Stimulated activated CD4-positive, alpha-beta T cell treated with anti-CD3 and anti-CD28 coated beads, Interleukin-1b, Interleukin-23, amount 100 ng/mL, for 24 hours (primary cell): ENCODE results near the gene ZNF837.
A peak's percentile ranks its signal among the peaks of the same experiment; 100 is the strongest.
"Not testable (repeated sequence)": the region's sequence is repeated elsewhere in the genome, so short reads cannot be mapped to it uniquely, and the experiment has no call there.

Experiments
- DNase-seq, 4 experiments: peaks; one replicate each; pipeline ENCODE4 v3.0.0-alpha.2; 2020; ENCODE audit warnings: low read depth in 4 of 4, low spot score in 1 of 4

ZNF837 gene

DNA sequence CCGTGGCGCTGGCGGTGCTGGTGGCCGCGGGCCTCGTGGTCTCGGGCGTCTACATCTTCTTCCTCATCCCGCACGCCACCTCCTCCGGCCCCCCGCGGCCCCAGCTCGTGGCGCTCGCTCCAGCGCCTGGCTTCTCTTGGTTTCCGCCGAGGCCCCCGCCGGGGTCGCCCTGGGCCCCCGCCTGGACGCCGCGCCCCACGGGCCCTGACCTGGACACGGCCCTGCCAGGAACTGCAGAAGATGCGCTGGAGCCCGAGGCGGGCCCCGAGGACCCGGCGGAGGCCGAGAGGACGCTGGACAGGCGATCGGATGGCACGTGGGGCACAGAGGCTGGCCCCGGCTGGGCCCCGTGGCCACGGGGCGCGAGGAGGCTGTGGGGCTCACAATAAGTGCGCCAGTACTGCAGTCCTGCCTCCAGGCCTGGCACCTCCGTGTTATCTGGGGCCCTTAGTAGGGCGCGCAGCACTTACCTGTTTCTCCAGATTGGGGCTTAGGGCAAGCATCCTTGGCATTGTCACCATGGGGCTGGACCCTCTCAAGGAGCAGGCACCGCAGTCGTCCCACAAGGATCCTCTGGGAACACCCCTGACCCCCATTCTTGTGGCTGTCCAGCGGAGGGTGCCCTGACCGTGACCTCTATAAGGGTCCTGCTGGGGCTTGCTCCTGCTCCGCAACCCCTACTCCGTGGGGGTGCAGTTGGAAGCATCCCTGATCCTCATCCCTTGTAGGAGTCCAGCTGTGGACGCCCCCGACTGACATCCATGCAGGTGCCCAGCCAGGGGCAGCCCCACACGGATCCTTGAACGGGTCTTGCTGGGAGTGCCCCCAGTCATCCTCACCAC is 16.1 kb upstream of the ZNF837 start:
- DNase-seq = no peak

DNA sequence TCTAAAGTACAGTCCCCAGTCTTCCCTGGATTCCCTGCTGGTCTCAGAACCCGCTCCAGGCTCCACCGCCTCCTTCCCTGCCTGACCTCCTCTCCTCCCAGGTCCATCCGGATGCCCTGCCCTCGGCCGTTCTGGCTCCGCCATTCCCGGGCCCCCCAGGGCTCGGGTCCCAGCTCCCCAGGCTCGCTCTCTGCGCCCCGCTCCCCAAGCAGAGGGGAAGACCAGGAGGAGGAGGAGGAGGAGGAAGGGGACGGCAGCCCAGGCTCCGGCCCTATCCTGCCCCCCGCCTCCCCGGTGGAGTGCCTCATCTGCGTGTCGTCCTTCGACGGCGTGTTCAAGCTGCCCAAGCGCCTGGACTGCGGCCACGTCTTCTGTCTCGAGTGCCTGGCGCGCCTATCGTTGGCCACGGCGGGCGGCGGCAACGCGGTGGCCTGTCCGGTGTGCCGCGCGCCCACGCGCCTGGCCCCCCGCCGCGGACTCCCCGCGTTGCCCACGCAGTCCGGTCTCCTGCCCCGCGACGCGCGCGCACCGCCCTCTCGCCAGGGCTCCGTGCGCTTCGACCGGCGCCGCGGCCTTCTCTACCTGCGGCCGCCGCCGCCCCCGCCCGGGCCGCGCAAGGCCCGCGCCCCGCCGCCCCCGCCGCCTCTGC is 15.3 kb upstream of the ZNF837 start:
- DNase-seq = no peak

DNA sequence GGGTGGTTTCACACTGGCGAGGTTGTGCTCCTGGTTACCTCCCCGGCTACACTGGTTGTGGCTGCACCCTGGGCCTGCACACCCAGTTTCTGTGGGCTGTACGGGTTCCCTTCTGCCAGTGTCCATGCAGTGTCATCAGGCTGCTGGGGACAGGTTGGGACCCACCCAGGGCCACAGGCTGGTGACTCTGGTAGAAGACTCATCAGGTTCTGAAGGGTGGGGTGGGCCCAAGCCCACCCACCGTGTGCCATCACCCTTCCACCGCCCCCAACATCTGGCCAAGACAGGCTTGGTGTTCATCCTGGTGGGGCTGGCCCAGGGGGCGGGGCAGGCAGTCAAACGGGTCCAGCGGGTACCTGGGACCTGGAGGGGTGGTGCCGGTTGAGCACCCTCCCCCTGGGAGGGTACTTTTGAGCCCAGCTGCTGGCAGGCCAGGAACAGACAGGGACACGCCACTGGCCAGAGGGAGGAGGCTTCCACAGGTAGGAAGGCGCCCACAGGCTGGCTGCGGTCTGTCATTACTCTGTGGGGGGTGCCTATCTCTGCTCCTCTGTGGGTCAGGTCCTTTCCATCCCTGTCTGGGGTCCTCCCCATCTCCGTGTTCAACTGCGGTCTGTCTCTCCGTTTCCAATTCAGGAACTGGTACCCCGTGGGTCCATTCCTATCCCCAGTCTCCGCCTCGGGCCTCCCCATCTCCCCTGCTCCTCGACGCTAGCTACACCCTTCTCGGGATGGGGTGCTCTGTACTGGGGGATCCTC is 14.6 kb upstream of the ZNF837 start, which contains the start of gene RNF225:
Gene RNF225, plus strand, starts transcription at position 437 of the 759 bp plus-strand sequence. CDS start 434 bp downstream, outside the sequence.
- DNase-seq = no peak

DNA sequence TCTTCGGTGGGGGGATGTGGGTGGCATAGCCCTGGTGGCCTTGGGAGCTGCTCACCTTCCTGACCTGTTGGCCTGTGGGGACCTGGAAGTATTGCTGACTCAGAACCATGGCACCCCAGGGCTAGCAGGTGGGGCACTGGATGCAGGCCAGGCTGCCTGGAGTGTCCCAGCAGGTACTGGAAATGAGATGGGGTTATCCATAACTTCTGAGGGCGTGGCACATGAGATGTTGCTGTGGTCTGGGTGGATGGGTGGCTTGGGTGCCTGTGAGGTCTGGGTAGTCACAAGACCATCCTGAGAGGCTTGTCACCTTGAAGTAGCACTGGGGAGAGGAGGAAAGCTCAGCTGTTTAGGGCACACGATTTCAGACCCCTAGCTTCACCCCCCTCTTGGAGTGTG is 14.0 kb upstream of the ZNF837 start:
- no peak for DNase-seq

DNA sequence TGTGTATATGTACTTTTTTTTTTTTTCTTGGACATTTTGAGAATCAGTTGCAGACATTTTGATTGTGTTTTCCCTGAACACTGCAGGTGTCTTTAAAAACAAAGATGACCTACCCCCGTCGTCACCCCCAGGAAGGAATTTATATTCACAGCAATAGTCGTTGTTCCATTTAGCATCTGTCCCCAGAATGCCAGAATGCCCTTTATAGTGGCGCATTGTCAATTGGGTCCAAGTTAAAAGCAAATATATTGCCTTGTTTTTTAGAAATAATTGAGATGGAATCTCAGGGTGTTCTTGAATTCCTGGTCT is 12.8 kb upstream of the ZNF837 start:
- no peak for DNase-seq

DNA sequence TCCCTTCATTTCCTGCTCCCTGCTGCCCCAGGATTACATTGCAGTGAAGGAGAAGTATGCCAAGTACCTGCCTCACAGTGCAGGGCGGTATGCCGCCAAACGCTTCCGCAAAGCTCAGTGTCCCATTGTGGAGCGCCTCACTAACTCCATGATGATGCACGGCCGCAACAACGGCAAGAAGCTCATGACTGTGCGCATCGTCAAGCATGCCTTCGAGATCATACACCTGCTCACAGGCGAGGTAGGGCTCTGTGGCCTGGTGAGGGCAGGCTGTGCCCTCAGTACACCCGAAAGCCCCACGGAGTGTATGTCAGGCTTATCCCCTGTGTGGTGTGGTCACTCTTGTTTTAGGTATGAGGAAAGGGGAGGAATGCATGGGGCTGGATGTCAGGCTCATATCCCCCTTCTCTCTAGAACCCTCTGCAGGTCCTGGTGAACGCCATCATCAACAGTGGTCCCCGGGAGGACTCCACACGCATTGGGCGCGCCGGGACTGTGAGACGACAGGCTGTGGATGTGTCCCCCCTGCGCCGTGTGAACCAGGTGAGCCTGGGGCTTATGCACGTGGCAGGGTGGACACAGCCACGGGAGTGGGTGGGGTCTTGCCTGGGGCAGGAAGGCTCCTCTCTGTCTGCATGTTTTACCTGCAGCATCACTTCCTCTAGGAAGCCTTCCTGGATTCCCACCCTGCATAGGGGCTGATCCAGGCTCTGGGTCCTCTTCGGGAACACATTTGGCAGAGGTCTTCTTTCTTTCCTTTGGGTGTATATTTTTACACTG is 12.3 kb upstream of the ZNF837 start:
- no peak for DNase-seq

DNA sequence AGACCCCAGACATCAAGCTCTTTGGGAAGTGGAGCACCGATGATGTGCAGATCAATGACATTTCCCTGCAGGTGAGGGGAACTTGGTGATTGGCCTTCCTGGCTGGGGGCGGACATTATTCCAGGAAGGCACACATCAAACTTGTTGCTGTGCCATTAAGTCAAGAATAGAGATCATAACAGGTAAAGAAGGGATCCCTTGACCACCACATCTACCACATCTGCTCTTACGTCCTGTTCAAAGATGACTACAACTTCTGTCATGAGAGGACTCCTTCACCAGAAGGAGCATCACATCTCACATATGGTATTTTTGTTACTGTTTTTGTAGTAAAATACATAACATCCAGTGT is 7.3 kb upstream of the ZNF837 start:
- DNase-seq = no peak

DNA sequence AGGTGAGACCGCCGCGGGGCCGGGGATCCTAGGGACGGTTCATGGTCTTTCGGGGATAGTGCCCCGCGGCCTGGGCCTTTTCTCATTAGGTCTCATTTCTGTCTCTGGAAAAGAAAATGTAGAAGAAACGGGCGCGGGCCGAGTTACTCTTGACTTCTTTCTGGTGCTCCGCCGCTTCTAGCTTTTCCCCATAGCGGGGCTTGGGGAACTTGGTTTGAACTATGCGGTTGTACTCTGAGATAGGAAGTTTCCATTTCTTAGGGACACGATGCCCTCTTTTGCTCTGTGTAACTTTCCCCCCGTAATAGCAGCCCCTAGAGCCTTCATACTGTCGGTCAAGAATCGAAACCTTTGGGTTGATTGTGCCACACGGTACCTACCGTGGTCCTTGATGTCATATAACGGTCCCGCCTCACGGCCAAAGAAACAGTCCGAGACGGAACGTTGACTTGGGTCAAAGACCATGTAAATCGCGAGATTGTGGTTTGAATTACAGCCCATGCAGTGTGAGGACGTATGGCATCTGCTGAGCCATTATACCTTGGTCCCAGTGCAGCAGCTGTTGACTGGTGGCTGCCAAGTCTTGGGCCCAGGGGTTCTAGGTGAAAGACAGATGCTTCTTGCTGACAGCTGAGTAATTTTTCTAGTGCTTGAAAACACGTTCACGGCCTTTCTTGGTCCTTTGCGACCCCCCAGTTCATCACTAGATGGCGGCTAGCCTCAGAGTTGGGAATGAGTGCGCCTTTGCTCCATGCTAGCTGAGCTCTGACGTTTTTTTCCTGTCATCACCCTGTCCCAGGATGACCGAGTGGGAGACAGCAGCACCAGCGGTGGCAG is 6.7 kb upstream of the ZNF837 start:
- DNase-seq = no peak

DNA sequence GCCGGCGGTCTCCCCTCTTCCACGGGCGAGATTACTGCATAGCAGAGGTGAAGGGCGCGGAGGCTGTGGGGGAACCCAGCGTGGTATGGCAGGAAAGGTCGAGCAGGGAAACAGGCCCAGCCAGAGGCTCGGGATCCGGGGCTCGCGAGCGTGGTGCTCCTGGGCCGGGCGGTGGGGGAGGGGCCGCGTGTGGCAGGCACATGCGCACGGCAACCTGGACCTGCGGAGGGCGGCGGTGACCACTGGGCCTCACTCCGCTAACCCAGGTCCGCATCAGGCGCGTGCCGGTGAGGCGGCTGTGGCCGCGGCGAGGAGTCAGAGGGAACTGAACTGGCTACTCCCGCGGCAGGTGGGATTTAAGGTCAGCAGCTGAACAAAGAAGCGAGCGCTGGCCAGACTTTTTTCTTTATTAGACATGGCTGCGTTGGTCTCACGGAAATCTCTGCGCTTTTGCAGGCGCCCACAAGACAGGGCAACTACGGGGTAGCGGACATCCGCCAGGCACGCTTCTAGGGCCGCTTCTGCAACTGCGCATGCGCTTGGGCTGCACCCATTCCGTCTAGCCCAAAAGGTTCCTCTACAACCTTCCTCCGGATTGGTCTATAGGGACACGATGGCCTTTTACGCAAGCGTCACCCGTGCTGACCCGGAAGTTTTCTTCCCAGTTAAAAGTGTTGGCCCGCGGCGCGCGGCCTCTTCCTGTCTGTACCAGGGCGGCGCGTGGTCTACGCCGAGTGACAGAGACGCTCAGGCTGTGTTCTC is 5.9 kb upstream of the ZNF837 start, which contains the start of gene RPS5:
Gene RPS5, plus strand, starts transcription at position 694 of the 762 bp plus-strand sequence. CDS start 869 bp downstream, outside the sequence.
- DNase-seq = peak; percentile 87 to 91 (median 90)

DNA sequence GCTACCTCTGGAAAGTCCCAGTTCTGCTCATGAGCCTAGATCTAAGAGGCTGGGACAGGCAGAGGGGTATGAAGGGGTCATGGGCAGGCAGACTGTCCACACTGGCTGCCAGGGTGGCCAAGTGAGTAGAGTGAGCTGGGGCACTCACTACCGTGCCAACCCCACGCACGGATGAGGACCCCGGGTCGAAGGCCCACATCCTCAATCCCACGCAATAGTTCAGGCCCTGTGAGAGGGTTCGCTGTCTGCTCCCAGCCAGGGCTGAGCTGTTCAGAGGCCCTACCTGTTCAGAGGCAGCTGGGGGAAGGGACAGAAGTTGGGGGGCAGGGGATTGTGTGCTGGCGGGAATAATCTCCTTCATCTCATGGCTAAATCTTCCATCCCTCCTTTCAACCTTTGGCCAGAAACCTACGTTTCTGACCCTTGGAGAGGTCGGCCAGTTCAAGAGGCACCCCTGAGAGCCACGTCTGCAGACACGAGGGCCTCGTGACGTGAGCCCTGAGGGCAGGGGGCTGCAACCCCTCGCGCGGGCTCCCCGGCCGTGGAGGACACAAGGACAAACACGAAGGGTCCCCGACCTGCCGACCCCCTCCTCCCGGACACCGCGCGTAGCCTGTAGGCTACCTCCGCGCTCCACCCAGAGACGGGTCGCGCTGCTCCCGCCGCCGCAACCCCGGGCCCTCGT is 5.2 kb upstream of the ZNF837 start:
- DNase-seq = no peak

DNA sequence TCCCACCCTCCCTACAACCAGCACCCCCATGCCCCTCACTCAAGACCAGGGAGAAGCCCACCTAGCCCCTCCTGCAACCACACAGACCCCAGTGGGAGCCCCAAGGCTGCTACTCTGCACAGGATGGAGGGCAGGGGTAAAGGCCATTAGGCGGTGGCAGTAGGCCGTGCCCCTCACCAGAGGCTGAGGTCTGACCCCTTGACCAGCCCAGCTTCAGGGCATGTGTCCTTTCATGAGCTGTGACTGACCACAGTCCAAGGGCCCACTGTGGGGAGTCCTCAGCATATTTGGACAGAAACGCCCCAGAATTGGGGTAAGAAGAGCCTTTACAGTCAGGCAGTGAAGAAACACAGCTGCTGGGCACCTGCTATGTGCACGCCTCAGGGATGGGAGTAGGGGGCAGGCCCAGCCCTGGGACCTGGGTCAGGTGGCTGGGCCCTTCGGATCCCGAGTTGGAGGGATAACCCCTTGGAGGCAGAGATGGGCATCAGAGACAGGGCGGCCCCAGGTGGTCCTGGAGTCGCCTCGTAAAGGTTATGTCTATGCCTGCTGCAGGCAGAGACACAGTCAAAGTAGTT is 4.6 kb upstream of the ZNF837 start:
- no peak for DNase-seq

DNA sequence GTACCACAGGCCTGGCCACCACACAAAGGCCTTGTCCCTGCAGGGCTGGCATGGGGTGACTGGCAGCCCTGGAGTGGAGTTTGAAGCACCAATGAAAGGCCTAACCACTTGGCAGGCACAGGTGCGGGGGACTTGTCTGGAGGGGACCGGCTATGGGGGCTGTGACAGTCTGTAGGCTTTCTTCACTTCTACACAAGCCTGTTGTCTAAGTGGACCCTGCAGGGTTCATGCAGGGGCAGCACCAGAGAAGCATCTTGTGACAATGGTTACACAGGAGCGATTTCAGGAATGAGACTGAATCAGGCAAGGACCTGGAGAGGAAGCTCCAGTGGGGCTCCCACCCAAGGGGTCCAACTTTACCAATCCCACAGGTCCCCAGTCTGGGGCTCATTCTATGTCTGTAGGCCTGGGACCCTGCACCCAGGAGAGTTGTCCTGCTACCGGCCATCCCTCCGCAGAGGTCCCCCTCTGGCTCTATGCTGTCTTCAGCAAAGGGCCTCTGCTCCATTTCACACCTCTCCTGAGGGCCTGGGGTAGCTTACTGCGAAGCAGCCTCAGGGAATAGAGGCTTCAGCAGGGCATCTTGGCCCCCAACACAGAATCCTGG is 2.3 kb upstream of the ZNF837 start:
- DNase-seq = no peak

DNA sequence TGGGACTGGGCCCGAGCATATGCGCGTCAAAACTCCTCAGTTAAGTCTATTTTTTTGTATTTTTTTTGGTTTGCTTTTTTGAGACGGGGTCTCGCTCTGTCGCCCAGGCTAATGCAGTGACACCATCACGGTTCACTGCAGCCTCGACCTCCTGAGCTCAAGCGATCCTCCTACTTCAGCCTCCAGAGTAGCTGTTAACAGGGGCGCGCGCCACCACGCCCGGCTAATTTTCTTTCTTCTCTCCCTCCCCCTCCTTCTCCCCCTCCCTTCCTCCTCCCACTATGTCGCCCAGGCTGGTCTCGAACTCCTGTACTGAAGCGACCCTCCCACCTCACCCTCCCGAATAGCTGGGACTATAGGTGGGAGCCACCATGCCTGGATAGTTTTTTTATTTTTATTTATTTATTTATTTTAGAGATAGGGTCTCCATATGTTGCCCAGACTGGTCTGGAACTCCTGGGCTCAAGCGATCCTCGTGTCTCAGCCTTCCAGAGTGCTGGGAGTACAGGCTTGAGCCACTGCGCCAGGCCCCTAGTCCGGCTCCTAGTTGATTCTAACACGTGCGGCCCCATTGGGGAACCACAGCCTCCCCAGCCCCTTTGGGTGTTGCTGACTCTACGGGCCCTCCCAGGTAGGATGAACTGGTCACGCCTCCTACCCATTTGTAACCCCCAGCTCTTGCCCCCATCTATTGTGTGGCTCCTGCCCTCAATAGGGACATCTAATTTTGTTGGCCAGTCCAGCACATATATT is 806 bp upstream of the ZNF837 start:
- no peak for DNase-seq

DNA sequence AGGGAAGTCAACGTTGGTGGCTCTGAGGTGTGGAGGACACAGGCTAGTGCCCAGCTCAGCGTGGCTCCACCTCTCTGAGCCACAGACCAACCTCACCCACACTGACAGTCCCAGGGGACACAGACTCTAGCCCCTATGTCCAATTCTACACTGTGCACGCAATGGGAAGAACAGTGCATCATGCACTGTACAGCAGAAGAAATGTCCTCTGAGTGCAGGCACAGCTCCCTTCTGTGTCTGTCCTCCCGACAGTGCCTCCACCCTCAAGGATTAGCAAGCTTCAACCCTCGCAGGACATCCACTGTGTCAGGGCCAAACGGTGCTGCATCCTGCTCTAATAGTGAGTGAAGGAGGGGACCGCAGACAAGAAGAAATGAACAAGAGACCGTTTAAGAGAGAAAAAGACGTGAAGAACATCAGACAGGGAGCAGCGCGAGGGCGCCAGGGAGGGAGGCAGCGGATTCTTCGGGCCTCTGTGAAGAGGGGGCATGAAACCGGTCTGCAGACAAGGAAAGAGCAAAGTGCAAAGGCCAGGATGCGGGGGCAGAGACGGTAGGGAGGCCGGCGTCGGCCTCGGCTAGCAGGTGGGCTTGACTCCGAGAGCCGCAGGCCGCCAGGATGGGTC is 681 bp downstream of the ZNF837 start:
- no peak for DNase-seq

DNA sequence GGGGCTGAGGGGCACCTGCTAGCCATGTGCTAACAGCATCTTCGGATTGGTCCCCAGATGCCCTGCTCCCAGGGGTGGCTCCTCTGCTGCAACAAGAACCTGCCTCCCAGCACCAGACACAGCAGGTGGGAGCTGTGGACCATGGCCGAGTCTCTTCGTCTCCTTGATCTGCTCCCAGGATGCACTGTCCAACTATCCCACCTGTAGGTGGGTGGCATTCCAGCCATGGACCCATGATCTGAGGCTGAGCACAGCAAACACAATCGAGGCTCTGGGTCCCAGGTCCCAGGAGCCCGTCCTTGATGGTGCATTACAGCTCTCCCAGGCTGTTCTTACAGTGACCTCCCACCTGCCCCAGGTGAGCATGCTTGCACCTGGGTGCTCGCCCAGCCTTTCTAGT is 1.6 kb downstream of the ZNF837 start:
- DNase-seq = no peak

DNA sequence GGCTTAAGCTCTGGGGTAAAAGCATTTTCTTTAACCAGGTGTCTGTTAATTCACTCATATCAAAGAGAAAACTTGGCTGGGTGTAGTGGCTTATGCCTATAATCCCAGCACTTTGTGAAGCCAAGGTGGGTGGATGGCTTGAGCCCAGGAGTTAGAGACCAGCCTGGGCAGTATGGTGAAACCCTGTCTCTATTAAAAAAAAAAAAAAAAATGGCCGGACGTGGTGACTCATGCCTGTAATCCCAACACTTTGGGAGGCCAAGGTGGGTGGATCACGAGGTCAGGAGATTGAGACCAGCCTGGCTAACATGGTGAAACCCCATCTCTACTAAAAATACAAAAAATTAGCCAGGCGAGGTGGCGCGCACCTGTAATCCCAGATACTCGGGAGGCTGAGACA is 4.1 kb downstream of the ZNF837 start:
- not testable (repeated sequence) for DNase-seq

DNA sequence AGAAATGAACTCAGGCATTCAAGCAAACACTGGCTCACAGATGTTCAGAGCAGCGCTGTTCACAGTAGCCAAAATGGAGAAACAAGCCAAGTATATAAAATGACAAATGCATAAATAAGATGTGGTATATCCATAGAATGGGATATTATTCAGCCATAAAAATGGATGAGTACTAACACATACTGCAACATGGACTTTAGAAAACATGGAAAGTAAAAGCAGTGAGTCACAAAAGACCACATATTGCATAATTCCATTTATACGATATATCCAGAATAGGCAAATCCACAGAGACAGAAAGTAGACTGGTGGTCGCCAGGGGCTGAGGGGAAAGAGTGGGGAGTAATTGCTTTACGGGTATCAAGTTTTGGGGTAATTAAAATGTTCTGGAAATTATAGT is 6.6 kb downstream of the ZNF837 start:
- DNase-seq = no peak
